Thymus (tissue), 11 donors: Measurements from ENCODE around the gene CARD6. TPM values are rescaled to one million over a fixed set of nuclear protein-coding genes. Genes with fewer than 3 reads are reported as not detected.

Source experiments
- DNase-seq, 9 donors: peaks; one replicate each; pipeline ENCODE4 v3.0.0-alpha.2; 2013; ENCODE audit warnings: low spot score in 9 of 9, low read depth in 6 of 9, missing footprints in 1 of 9
- H3K27ac ChIP-seq, 2 donors: one replicate each; pipeline ENCODE4 v1.5.1; 2013; ENCODE audit warnings: control low read depth in 1 of 2, low read depth in 1 of 2, low read length in 1 of 2, mild to moderate bottlenecking in 1 of 2, moderate library complexity in 1 of 2
- H3K27me3 ChIP-seq, 2 donors: one replicate each; pipeline ENCODE4 v1.5.1; 2013; ENCODE audit warnings: low read length in 1 of 2; ENCODE audit not compliant: control insufficient read depth in 2 of 2, insufficient read depth in 1 of 2
- H3K36me3 ChIP-seq, 2 donors: one replicate each; pipeline ENCODE4 v1.5.1; 2013; ENCODE audit warnings: low read length in 1 of 2, mild to moderate bottlenecking in 1 of 2, moderate library complexity in 1 of 2; ENCODE audit not compliant: control insufficient read depth in 2 of 2, insufficient read depth in 2 of 2
- H3K4me1 ChIP-seq, 2 donors: one replicate each; pipeline ENCODE4 v1.5.1; 2013; ENCODE audit warnings: low read length in 2 of 2; ENCODE audit not compliant: control insufficient read depth in 2 of 2, insufficient read depth in 2 of 2
- H3K4me3 ChIP-seq, 2 donors: one replicate each; pipeline ENCODE4 v1.5.1; 2013; ENCODE audit warnings: low read length in 2 of 2, control low read depth in 1 of 2, mild to moderate bottlenecking in 1 of 2
- H3K9me3 ChIP-seq, 2 donors: one replicate each; pipeline ENCODE4 v1.5.1; 2013; ENCODE audit warnings: low read length in 1 of 2, mild to moderate bottlenecking in 1 of 2; ENCODE audit not compliant: control insufficient read depth in 2 of 2, insufficient read depth in 1 of 2
- WGBS: extraction: QIAGEN DNeasy Blood & Tissue Kit; methylation state at CpG from one replicate; pipeline ENCODE4 v1.1.7; 2013; 5-methylcytosine and 5-hydroxymethylcytosine counted together
- polyA plus RNA-seq: library from polyadenylated mRNA; stranded (reverse); fragments of 200-250 nt; gene quantifications from one replicate; pipeline ENCODE4 v1.2.3, GENCODE V29; 2013
- total RNA-seq: library from RNA; stranded (reverse); fragments of 120-200 nt; gene quantifications from one replicate; pipeline ENCODE4 v1.2.4, GENCODE V29; 2013
- donor health status: healthy.

Gene CARD6
- total and polyA plus RNA-seq, 2 donors, result 2.6 to 3.4 TPM

DNA sequence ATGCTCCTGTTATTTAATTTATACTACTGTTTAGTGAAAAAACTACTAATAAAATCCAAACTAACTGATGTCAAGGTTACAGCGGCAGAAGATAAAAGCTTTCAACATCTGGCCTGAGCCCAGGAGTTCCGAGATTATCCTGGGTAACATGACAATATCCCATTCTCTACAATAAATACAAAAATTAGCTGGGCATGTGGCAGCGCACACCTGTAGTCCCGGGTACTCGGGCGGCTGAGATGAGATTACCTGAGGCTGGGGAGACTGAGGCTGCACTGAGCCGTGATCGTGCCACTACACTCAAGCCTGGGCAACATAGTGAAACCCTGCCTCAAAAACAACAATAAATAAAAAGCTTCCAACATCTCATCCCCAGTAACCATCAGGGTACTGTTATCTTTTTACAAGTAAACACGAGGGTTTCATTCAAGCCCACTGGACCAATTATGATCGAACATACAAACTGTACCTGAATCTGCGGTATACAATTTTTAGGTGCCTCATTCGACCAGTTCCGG, 7.4 kb upstream of the CARD6 start:
- Histone ChIP-seq H3K4me1 (peaks cover 13 to 20% of the 10 kb centered on the region in 2 donors), H3K36me3 (peaks cover 43 to 57% of the 10 kb centered on the region in 2 donors), H3K9me3 (no peaks in the 10 kb centered on the region), H3K27ac (peak overlapping the region in 1 of 2 donors; percentile 97), H3K27me3 (no peaks in the 10 kb centered on the region), H3K4me3 (peak overlapping the region; percentile 60 to 99)
- 68% methylated on average over 13 of the region's 13 CpGs for WGBS
- no peak for DNase-seq

DNA sequence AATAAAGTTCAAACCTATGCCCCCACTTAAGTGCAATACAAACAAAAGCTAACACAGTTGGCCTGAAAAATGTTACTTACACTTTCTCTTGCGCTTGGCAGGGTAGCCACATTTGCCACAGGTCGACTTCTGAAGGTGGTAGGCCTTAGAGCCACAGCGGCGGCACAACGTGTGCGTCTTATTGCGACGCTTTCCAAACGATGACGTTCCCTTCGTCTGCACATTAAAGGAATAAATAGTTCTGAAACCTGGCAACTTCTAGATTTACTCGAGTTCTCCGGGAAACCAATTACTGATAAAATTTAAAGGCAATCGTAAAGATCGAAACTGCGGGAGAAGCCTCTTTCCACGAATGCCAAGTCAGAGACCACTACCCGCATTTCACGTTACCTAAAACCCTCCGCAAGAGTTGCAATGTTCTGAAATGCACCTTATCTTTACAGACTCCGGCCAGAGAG, 6.7 kb upstream of the CARD6 start:
- under 1% methylated on average over 21 of the region's 21 CpGs for WGBS

DNA sequence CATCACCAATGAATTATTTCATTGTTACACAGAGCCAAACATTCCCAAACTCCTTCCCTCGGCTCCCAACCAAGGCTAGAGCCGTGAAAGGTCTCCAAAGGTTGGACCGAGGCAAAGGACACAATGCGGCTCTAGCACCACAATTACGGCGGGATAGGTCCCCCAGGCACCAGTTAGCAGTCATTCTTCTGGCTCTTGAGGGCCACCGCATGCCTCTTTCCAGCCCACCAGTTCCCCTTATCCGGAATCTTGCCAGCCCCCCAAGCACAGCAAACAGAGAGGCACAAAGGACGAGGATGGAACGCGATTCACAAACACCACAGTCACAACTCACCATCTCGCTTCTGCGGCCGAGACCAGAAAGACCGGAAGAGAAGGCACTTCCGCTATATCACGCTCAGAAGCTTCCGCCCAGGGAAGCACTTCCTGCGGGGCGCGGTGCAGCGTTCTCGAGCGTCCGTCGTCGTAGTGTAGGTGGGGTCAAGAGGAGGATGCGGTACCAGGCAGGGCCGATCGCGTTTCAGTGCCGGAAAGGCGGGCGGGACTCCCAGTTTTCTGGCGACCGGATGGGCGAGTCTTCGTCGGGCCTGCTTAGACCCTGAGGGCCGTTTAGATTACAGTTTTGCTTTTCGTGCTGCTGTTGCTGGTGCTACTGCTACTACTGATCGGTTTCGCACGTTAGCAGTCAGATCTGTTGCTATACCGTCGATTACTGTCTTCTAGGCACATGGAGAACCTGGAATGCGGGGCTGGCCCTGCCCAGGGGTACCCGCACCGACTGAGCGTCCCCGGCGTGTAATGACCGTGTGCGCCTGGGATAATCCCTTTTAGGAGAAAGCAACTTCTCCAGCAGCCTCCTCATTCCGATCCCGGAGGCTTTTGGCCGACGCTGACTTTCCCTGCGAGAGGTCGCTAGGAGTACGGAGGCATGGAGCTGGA, 6.0 kb upstream of the CARD6 start, which contains the start of gene RPL37:
Gene RPL37 (minus strand): TSS at position 374 of the 939 bp plus-strand sequence. CDS start 37 bp downstream, at position 337.
- Histone ChIP-seq H3K9me3 (no peaks in the 10 kb centered on the region), H3K4me1 (peaks cover 13 to 20% of the 10 kb centered on the region in 2 donors), H3K27me3 (no peaks in the 10 kb centered on the region), H3K27ac (peak within 1 kb of the TSS; percentile 95 to 97), H3K4me3 (peak within 1 kb of the TSS; percentile 60 to 99), H3K36me3 (peaks cover 29 to 44% of the 10 kb centered on the region in 2 donors)
- peak; percentile 80 to 96 (median 89) for DNase-seq
- WGBS, result 7% methylated on average over 61 of the region's 61 CpGs

More for the DNA sequence above, 6.7 kb upstream of the CARD6 start:
- H3K9me3 ChIP-seq, result no peaks in the 10 kb centered on the region
- DNase-seq, result peak in 8 of 9 donors; percentile 3 to 72 (median 42)
- H3K27ac ChIP-seq, result peak overlapping the region; percentile 83 to 97
- H3K36me3 ChIP-seq, result peaks cover 36 to 51% of the 10 kb centered on the region in 2 donors
- peaks cover 13 to 20% of the 10 kb centered on the region in 2 donors for H3K4me1 ChIP-seq
- H3K4me3 ChIP-seq, result peak overlapping the region; percentile 60 to 99
- no peaks in the 10 kb centered on the region for H3K27me3 ChIP-seq

DNA sequence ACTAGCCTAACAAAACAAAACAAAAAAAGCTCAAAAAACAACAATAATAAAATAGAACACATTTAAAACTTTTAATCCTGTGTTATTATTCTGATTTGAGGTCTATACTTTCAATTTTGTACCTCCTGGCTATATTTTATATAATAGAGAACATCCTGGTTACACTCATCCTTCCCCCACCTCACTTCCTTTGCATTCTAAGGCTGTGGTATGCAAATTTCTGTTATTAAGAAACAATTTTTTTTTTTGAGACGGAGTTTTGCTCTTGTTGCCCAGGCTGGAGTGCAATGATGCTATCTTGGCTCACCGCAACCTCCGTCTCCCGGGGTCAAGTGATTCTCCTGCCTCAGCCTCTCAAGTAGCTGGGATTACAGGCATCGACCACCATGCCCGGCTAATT, 3.1 kb upstream of the CARD6 start:
- H3K9me3 ChIP-seq, result no peaks in the 10 kb centered on the region
- H3K4me3 ChIP-seq, result no peak overlapping the region
- peaks cover 13 to 21% of the 10 kb centered on the region in 2 donors for H3K4me1 ChIP-seq
- H3K27me3 ChIP-seq, result no peaks in the 10 kb centered on the region
- no peak overlapping the region for H3K27ac ChIP-seq
- DNase-seq, result no peak
- WGBS, result 95% methylated on average over 6 of the region's 6 CpGs
- peaks cover 9 to 14% of the 10 kb centered on the region in 2 donors for H3K36me3 ChIP-seq

DNA sequence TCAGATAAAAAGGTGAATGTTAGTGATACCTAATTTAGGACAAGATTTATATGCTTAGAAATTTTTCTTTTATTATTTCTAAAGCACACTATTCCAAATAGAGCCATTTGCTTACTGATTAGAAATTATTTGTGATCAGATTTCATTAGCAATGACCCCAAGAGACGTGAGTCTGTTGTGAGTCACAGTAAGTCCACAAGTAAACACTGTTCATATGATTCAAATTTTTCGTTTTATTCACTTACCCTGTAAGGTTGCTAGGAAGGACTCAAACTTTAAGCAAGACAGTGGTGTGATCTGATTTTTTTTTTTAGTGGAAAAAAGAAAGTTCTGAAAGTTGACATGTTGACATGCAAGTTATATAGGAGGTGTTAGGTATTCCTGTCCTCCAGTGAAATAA, 1.2 kb downstream of the CARD6 start:
- Histone ChIP-seq H3K27me3 (no peaks in the 10 kb centered on the region), H3K9me3 (no peaks in the 10 kb centered on the region), H3K4me1 (peaks cover 0 to 2% of the 10 kb centered on the region in 2 donors), H3K27ac (no peak overlapping the region), H3K36me3 (no peaks in the 10 kb centered on the region), H3K4me3 (no peak overlapping the region)
- DNase-seq, result no peak
- WGBS, result 90% methylated on average over 2 of the region's 2 CpGs

DNA sequence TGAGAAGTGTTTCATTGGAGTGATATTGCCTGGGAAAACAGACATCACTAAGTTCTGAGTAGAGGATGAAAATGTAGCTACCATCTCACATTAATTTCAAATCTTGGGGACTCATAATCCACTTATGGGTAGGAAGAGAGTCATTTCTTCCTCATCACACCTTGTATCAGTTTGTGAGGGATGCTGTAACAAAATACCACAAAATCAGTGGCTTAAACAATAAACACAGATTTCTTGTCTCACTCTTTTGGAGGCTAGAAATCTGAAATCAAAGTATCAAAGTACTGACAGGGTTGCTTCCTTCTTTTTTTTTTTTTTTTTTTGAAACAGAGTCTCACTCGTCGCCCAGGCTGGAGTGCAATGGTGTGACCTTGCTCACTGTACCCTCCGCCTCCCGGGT, 3.4 kb downstream of the CARD6 start:
- Histone ChIP-seq H3K27ac (no peak overlapping the region), H3K36me3 (no peaks in the 10 kb centered on the region), H3K27me3 (no peaks in the 10 kb centered on the region), H3K4me1 (peaks cover 0 to 2% of the 10 kb centered on the region in 2 donors), H3K9me3 (no peaks in the 10 kb centered on the region), H3K4me3 (no peak overlapping the region)
- no peak for DNase-seq
- 91% methylated on average over 4 of the region's 4 CpGs for WGBS

DNA sequence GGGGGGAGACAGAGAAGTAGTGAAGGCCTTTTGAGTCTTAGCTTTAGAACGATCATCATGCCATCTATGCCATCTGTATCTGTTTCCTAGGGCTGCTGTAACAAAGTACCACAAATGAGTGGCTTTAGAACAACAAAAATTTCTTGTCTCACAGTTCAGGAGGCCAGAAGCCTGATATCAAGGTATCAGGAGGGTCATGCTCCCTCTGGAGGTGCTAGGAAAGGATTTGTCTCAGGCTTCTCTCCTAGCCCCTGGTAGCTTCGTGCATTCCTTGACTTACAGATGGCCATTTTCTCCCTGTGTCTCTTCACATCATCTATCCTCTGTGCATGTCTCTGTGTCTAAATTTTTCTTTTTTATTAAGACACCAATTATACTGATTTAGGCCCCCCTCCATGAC, 5.2 kb downstream of the CARD6 start:
- Histone ChIP-seq H3K36me3 (no peaks in the 10 kb centered on the region), H3K4me3 (no peak overlapping the region), H3K9me3 (no peaks in the 10 kb centered on the region), H3K4me1 (no peaks in the 10 kb centered on the region), H3K27ac (no peak overlapping the region), H3K27me3 (no peaks in the 10 kb centered on the region)
- no peak for DNase-seq
- 96% methylated on average over 2 of the region's 2 CpGs for WGBS

DNA sequence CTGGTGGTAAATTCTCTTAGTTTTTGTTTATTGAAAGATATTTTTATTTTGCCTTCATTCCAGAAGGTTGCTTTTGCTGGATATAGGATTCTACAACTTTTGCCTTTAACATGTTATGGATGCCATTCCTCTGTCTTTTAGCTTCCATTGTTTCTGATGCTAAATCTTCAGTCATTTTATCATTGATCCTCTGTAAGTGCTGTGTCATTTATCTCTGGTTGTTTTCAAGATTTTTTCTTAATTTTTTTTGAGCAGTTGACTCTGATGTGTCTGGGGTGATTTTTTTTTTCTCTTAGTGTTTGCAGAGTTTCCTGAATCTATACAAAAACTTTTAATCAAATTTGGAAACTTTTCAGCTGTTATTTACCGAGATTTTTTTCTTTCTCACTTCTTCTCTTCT, 6.4 kb downstream of the CARD6 start:
- no peaks in the 10 kb centered on the region for H3K9me3 ChIP-seq
- H3K27ac ChIP-seq, result no peak overlapping the region
- no peak for DNase-seq
- WGBS, result 92% methylated on average over 1 of the region's 1 CpG
- no peaks in the 10 kb centered on the region for H3K27me3 ChIP-seq
- no peak overlapping the region for H3K4me3 ChIP-seq
- H3K4me1 ChIP-seq, result no peaks in the 10 kb centered on the region
- H3K36me3 ChIP-seq, result no peaks in the 10 kb centered on the region

DNA sequence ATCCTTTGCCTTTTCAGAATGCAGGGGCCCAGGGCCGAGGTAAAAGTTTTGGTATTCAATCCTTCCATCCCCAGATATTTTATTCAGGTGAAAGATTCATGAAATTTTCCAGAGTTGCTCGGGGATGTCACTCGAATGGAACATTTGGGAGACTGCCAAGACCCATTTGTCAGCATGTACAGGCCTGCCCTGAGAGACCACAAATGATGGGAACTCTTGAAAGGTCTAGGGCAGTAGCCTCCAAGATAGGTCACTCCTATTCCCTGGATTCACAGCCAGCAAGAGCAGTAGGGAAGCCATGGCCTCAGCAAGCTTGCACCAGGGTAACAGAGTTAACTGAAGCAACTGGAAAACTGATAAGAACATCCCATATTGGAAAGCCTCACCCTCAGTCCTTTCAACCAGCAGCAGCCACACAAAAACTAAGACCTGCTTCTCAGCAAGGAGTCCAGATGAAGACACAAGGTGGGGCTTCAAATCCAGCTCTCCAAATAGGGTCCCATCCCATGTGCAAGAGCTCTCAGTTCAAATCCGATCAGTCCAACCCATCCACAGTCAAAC, 12.5 kb downstream of the CARD6 start:
- Histone ChIP-seq H3K36me3 (no peaks in the 10 kb centered on the region), H3K4me1 (no peaks in the 10 kb centered on the region), H3K4me3 (no peak overlapping the region), H3K27ac (no peak overlapping the region), H3K27me3 (no peaks in the 10 kb centered on the region), H3K9me3 (no peaks in the 10 kb centered on the region)
- no peak for DNase-seq
- WGBS, result 86% methylated on average over 4 of the region's 4 CpGs
